HepG2 (cell line): ENCODE data around the gene GRIK2. TPM values are rescaled to one million over a fixed set of nuclear protein-coding genes. Genes with fewer than 3 reads are reported as not detected.

Experiments used
- ATAC-seq: fragments of 200-7000 bp; cut with Tn5 transposase; 3 replicates; pipeline ENCODE4 v1.9.1; 2020; ENCODE audit warnings: mild to moderate bottlenecking, moderate library complexity
- BruUV-seq: library from RNA; stranded (reverse); fragments of 400-500 nt; replicated peaks from 2 replicates; lab custom pipeline; 2021; lab: Mats Ljungman, UMichigan
- CTCF ChIA-PET: fragments of 300-600 bp; formaldehyde crosslinking; extraction: SDS; loops from one replicate; lab custom pipeline; 2021; ENCODE audit warnings: low total read pairs, inconsistent platforms, low intra/inter-chr PET ratio; lab: Yijun Ruan, JAX
- POLR2A ChIA-PET: fragments of 350-600 bp; sonication (Branson Sonifier 250); formaldehyde crosslinking; loops from one replicate; lab custom pipeline; 2020; ENCODE audit warnings: antibody characterized with exemption, inconsistent platforms; lab: Yijun Ruan, JAX
- DNase-seq: peaks from one replicate; pipeline ENCODE4 v3.0.0-alpha.2; 2015; ENCODE audit warnings: low spot score
- FAIRE-seq: peaks from 3 replicates; lab custom pipeline; 2011; peaks lifted over from hg19 to GRCh38; lab: Jason Lieb, UNC
- H2AFZ ChIP-seq: one replicate; pipeline ENCODE4 v1.6.1; 2011; ENCODE audit warnings: low read length, inconsistent platforms
- H3K27ac ChIP-seq: fragments of 300-600 bp; 3 replicates; pipeline ENCODE4 v1.8.0; 2011; ENCODE audit warnings: mixed run types, mild to moderate bottlenecking, mixed read lengths, low read length, inconsistent platforms; ENCODE audit not compliant: insufficient read depth; ENCODE audit errors: extremely low read length
- H3K27me3 ChIP-seq, 2 experiments: fragments of 200-600 bp in 1 of 2; 2 replicates in 1 of 2; 3 replicates in 1 of 2; pipeline versions ENCODE4 v1.6.0 to v1.8.0; 2011; ENCODE audit warnings: low read length in 2 of 2, mild to moderate bottlenecking in 2 of 2, moderate library complexity in 2 of 2, inconsistent platforms in 1 of 2; ENCODE audit not compliant: insufficient read depth in 2 of 2, control insufficient read depth in 1 of 2
- H3K36me3 ChIP-seq, 2 experiments: fragments of 200-600 bp in 1 of 2; replicated peaks in 1 of 2; 2 replicates in 1 of 2; 3 replicates in 1 of 2; pipeline versions ENCODE4 v1.5.1 to v1.8.0; 2011; ENCODE audit warnings: low read length in 2 of 2, inconsistent platforms in 1 of 2; ENCODE audit not compliant: insufficient read depth in 2 of 2, control insufficient read depth in 1 of 2
- H3K4me1 ChIP-seq: 2 replicates; pipeline ENCODE4 v1.5.1; 2012; ENCODE audit warnings: low read length, inconsistent platforms; ENCODE audit not compliant: insufficient read depth
- H3K4me2 ChIP-seq: 2 replicates; pipeline ENCODE4 v1.6.0; 2011; ENCODE audit warnings: low read depth, low read length, inconsistent platforms
- H3K4me3 ChIP-seq, 3 experiments: fragments of 200-600 bp in 1 of 3; sonication (generic), shearing (Covaris generic) in 1 of 3; replicated peaks in 1 of 3; 2 replicates each; pipeline ENCODE4 v1.5.1; 2011 to 2016; ENCODE audit warnings: low read length in 3 of 3, inconsistent platforms in 2 of 3, low read depth in 2 of 3, mild to moderate bottlenecking in 2 of 3, control low read depth in 1 of 3, mixed read lengths in 1 of 3; ENCODE audit not compliant: insufficient read depth in 1 of 3
- H3K79me2 ChIP-seq: one replicate; pipeline ENCODE4 v1.6.1; 2011; ENCODE audit warnings: low read length, inconsistent platforms; ENCODE audit not compliant: insufficient read depth
- H3K9ac ChIP-seq: 2 replicates; pipeline ENCODE4 v1.6.0; 2011; ENCODE audit warnings: mild to moderate bottlenecking, low read depth, low read length, inconsistent platforms; ENCODE audit not compliant: insufficient read depth
- H3K9me3 ChIP-seq: 2 replicates; pipeline ENCODE4 v1.5.1; 2012; ENCODE audit warnings: mild to moderate bottlenecking, low read length
- H4K20me1 ChIP-seq: 2 replicates; pipeline ENCODE4 v1.6.0; 2011; ENCODE audit warnings: inconsistent platforms, mild to moderate bottlenecking, low read length, moderate library complexity; ENCODE audit not compliant: insufficient read depth
- MAFF ChIP-seq: IDR thresholded peaks from 2 replicates; pipeline ENCODE4 v1.6.1; 2011; ENCODE audit warnings: low read depth, low read length, improper control_type of control experiment
- MAFK ChIP-seq, 2 experiments: IDR thresholded peaks in 1 of 2; conservative IDR thresholded peaks in 1 of 2; 2 replicates each; pipeline ENCODE4 v1.6.1; 2011; ENCODE audit warnings: improper control_type of control experiment in 2 of 2, low read length in 2 of 2
- PAX8 ChIP-seq: sonication (generic); formaldehyde crosslinking; IDR thresholded peaks from 2 replicates; pipeline ENCODE4 v1.8.0; 2022; ENCODE audit warnings: mild to moderate bottlenecking, missing genetic modification reagents, borderline replicate concordance
- XBP1 ChIP-seq: sonication (generic); formaldehyde crosslinking; IDR thresholded peaks from 2 replicates; pipeline ENCODE4 v1.5.0; 2020; ENCODE audit warnings: missing genetic modification reagents
- ZMYM4 ChIP-seq: sonication (generic); formaldehyde crosslinking; IDR thresholded peaks from 2 replicates; pipeline ENCODE4 v1.8.1; 2023; ENCODE audit warnings: mild to moderate bottlenecking, missing genetic modification reagents
- ZNF501 ChIP-seq: sonication (generic); formaldehyde crosslinking; IDR thresholded peaks from 2 replicates; pipeline ENCODE4 v1.5.1; 2020; ENCODE audit warnings: mild to moderate bottlenecking, moderate library complexity, missing genetic modification reagents
- WGBS: methylation state at CpG from one replicate; pipeline ENCODE4 v1.1.6; 2017; ENCODE audit warnings: low lambda C conversion rate; 5-methylcytosine and 5-hydroxymethylcytosine counted together
- in situ Hi-C: cut with HindIII; loops from 2 replicates; pipeline ENCODE4 v1.10.0; 2017; ENCODE audit warnings: low pct_unique_long_range_greater_than_20kb; ENCODE audit not compliant: extremely low pct_ligation_motif_present
- intact Hi-C: fragments of 100-400 bp; cut with micrococcal nuclease; formaldehyde crosslinking; loops from one replicate; pipeline ENCODE4 v1.10.0; 2022; ENCODE audit not compliant: unreplicated experiment
- polyA plus RNA-seq, 8 experiments: library from polyadenylated mRNA; depleted of rRNA in 3 of 8; stranded (reverse) in 7 of 8; unstranded in 1 of 8; fragments of >200 nt; fragmentation: Illumina TruSeq in 4 of 8; extraction: Trizol in 4 of 8; gene quantifications; 2 replicates each; pipeline versions ENCODE4 v1.2.1 to v1.2.3, GENCODE V29; 2011 to 2016; ENCODE audit warnings: low read depth in 4 of 8, missing spikeins in 1 of 8, mixed read lengths in 1 of 8; ENCODE audit not compliant: insufficient read depth in 1 of 8
- total RNA-seq, 5 experiments: library from RNA; depleted of rRNA; stranded (reverse); fragments of >200 nt; fragmentation: Illumina TruSeq; extraction: Trizol; gene quantifications; 2 replicates each; pipeline ENCODE4 v1.2.3, GENCODE V29; 2016; ENCODE audit warnings: low read depth in 1 of 5

The GRIK2 gene
- total and polyA plus RNA-seq, 2 of the 13 experiments (the other 11 are each of a cell fraction or from before 2014, with no cell fraction given) = not detected

GRCh38 chr6:102066301-102066700, 672.8 kb downstream of the GRIK2 start:
- POLR2A ChIA-PET = no interaction called here
- in situ Hi-C loops = no loop called here
- BruUV-seq = no TSS peak
- Histone ChIP-seq H3K27me3 (no peaks in the 10 kb centered on the region; a peak in 1 of 5 replicates), H3K27ac (no peak overlapping the region), H3K4me2 (no peak overlapping the region), H3K4me1 (no peaks in the 10 kb centered on the region), H3K9ac (no peak overlapping the region), H3K79me2 (no peaks in the 10 kb centered on the region), H2AFZ (no peak overlapping the region), H3K9me3 (no peaks in the 10 kb centered on the region), H4K20me1 (no peaks in the 10 kb centered on the region), H3K4me3 (no peak overlapping the region), H3K36me3 (no peaks in the 10 kb centered on the region)
- TF ChIP-seq ZNF501 (CRISPR knock-in tag) (no peak), PAX8 (CRISPR knock-in tag) (no peak), XBP1 (CRISPR knock-in tag) (no peak)
- intact Hi-C loops = no loop called here
- DNase-seq (no peak), ATAC-seq (no peak), FAIRE-seq (no peak)
- 3% methylated on average over 1 of the region's 1 CpG for whole genome bisulfite sequencing
- CTCF ChIA-PET = no interaction called here

GRCh38 chr6:102068349-102068929, 674.9 kb downstream of the GRIK2 start:
- Histone ChIP-seq H3K79me2 (no peaks in the 10 kb centered on the region), H3K9ac (no peak overlapping the region), H3K4me3 (no peak overlapping the region), H3K27ac (no peak overlapping the region), H4K20me1 (no peaks in the 10 kb centered on the region), H3K9me3 (no peaks in the 10 kb centered on the region), H3K4me1 (no peaks in the 10 kb centered on the region), H2AFZ (no peak overlapping the region), H3K27me3 (no peaks in the 10 kb centered on the region; a peak in 1 of 5 replicates), H3K4me2 (no peak overlapping the region), H3K36me3 (no peaks in the 10 kb centered on the region)
- intact Hi-C loops = no loop called here
- WGBS = 18% methylated on average over 7 of the region's 7 CpGs
- peak; percentile 24 to 48; a peak in 2 of 4 replicates for TF ChIP-seq MAFK (conservative IDR thresholded peaks at IDR 0.05 in 1 of 2, IDR thresholded peaks at IDR 0.05 in 1 of 2; ENCODE audit: low read length in 2 of 2)
- TF ChIP-seq ZMYM4 = no peak
- peak; percentile 53; the same call in 1 of the 2 replicates for TF ChIP-seq MAFF
- DNase-seq = no peak
- FAIRE-seq = no peak
- no peak for ATAC-seq
- ChIA-PET POLR2A (no interaction called here), CTCF (no interaction called here)
- no TSS peak for BruUV-seq
- in situ Hi-C loops = no loop called here
